Effector memory CD8-positive, alpha-beta T cell (primary cell): ENCODE results near the gene SBF2.

Source experiments
- ATAC-seq: fragments of 150-1000 bp; cut with Tn5 transposase; replicated peaks from 2 replicates; pipeline ENCODE4 v1.10.0; 2021; ENCODE audit warnings: mild to moderate bottlenecking, moderate library complexity
- DNase-seq, 3 experiments: peaks; one replicate each; pipeline ENCODE4 v3.0.0; 2021
- H3K27ac Mint-ChIP-seq, 2 donors: one replicate each; pipeline ENCODE4 v1.8.0; 2022; ENCODE audit warnings: mild to moderate bottlenecking in 2 of 2, mixed read lengths in 2 of 2, moderate library complexity in 2 of 2
- H3K27me3 Mint-ChIP-seq, 2 donors: one replicate each; pipeline ENCODE4 v1.8.0; 2022; ENCODE audit warnings: mixed read lengths in 2 of 2
- H3K36me3 Mint-ChIP-seq: one replicate; pipeline ENCODE4 v1.8.0; 2022; ENCODE audit warnings: mild to moderate bottlenecking, moderate library complexity, mixed read lengths; ENCODE audit not compliant: insufficient read depth
- H3K4me1 Mint-ChIP-seq, 2 donors: one replicate each; pipeline ENCODE4 v1.8.0; 2022; ENCODE audit warnings: low read depth in 2 of 2, mixed read lengths in 2 of 2
- H3K4me3 Mint-ChIP-seq, 2 donors: one replicate each; pipeline ENCODE4 v1.8.0; 2022; ENCODE audit warnings: mild to moderate bottlenecking in 2 of 2, mixed read lengths in 2 of 2, moderate library complexity in 2 of 2
- H3K9me3 Mint-ChIP-seq, 2 donors: one replicate each; pipeline ENCODE4 v1.8.0; 2022; ENCODE audit warnings: mixed read lengths in 2 of 2

Gene SBF2

GRCh38 chr11:9796266-9796665 lies 497.8 kb downstream of the SBF2 start:
- H3K27me3 Mint-ChIP-seq, result no peaks in the 10 kb centered on the region
- no peaks in the 10 kb centered on the region for H3K4me1 Mint-ChIP-seq
- ATAC-seq, result no peak
- H3K27ac Mint-ChIP-seq, result no peak overlapping the region
- H3K9me3 Mint-ChIP-seq, result no peaks in the 10 kb centered on the region
- no peak for DNase-seq
- H3K36me3 Mint-ChIP-seq, result peaks cover 9% of the 10 kb centered on the region
- H3K4me3 Mint-ChIP-seq, result no peak overlapping the region

GRCh38 chr11:9790703-9791102 lies 503.3 kb downstream of the SBF2 start:
- H3K27me3 Mint-ChIP-seq, result no peaks in the 10 kb centered on the region
- no peak overlapping the region for H3K4me3 Mint-ChIP-seq
- ATAC-seq (no peak), DNase-seq (no peak)
- H3K4me1 Mint-ChIP-seq, result no peaks in the 10 kb centered on the region
- H3K9me3 Mint-ChIP-seq, result no peaks in the 10 kb centered on the region
- H3K36me3 Mint-ChIP-seq, result peaks cover 18% of the 10 kb centered on the region
- H3K27ac Mint-ChIP-seq, result no peak overlapping the region

GRCh38 chr11:9789910-9790309 lies 504.1 kb downstream of the SBF2 start:
- DNase-seq (no peak), ATAC-seq (no peak)
- Mint-ChIP-seq H3K36me3 (peaks cover 18% of the 10 kb centered on the region), H3K4me3 (no peak overlapping the region), H3K9me3 (no peaks in the 10 kb centered on the region), H3K27ac (no peak overlapping the region), H3K4me1 (no peaks in the 10 kb centered on the region), H3K27me3 (no peaks in the 10 kb centered on the region)

- no peak overlapping the region for H3K4me3 Mint-ChIP-seq
- no peaks in the 10 kb centered on the region for H3K9me3 Mint-ChIP-seq
- H3K27me3 Mint-ChIP-seq, result no peaks in the 10 kb centered on the region
- H3K36me3 Mint-ChIP-seq, result peaks cover 18% of the 10 kb centered on the region
- peak overlapping the region; percentile 41 to 76 for H3K27ac Mint-ChIP-seq
- ATAC-seq (no peak), DNase-seq (no peak)
- H3K4me1 Mint-ChIP-seq, result no peaks in the 10 kb centered on the region
Observed at GRCh38 chr11:9787981-9788521, 506.0 kb downstream of the SBF2 start.

GRCh38 chr11:9787260-9787659 lies 506.8 kb downstream of the SBF2 start:
- Mint-ChIP-seq H3K4me1 (no peaks in the 10 kb centered on the region), H3K9me3 (no peaks in the 10 kb centered on the region), H3K27ac (peak overlapping the region in 1 of 2 donors; percentile 76), H3K36me3 (peaks cover 23% of the 10 kb centered on the region), H3K27me3 (no peaks in the 10 kb centered on the region), H3K4me3 (no peak overlapping the region)
- ATAC-seq (no peak), DNase-seq (no peak)

DNA sequence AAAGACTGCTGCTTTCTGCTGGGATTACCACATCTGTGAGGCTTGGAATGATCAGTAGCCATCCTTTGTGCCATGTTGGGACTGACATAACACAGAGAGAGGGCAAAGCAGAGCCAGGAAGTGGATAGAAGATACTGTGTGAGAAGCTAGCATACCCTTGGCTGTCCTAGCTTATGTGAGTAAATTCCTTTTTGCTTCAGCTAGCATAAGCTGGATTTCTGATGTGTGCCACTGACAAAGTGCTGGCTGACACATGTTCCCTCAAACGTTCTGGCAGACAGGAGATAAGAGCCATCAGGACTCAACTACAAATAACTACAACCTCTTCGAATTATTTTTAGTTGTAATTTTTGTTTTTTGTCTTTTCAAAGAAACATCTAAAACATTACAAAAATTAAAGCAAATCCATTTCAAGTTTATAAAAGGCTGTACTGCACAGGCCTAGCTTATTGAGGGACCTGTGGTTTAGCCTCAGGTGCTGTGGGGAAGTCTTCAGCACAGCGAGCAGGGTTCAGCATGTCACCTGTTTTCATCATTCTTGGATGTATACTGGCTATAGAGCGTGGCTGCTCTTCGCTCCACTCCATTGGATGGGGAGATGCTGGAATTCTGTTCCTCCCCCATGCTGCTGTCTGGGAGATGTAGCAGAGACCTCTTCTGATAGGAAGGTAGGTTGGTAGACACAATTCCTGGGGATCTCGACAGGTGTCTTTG lies 509.3 kb downstream of the SBF2 start:
- H3K9me3 Mint-ChIP-seq, result no peaks in the 10 kb centered on the region
- no peaks in the 10 kb centered on the region for H3K27me3 Mint-ChIP-seq
- H3K36me3 Mint-ChIP-seq, result peaks cover 26% of the 10 kb centered on the region
- DNase-seq (no peak), ATAC-seq (no peak)
- H3K4me1 Mint-ChIP-seq, result no peaks in the 10 kb centered on the region
- H3K4me3 Mint-ChIP-seq, result no peak overlapping the region
- H3K27ac Mint-ChIP-seq, result no peak overlapping the region

GRCh38 chr11:9783986-9784385 lies 510.0 kb downstream of the SBF2 start:
- Mint-ChIP-seq H3K36me3 (peaks cover 25% of the 10 kb centered on the region), H3K4me1 (no peaks in the 10 kb centered on the region), H3K4me3 (no peak overlapping the region), H3K9me3 (no peaks in the 10 kb centered on the region), H3K27me3 (no peaks in the 10 kb centered on the region), H3K27ac (no peak overlapping the region)
- ATAC-seq (no peak), DNase-seq (no peak)

- Mint-ChIP-seq H3K4me1 (no peaks in the 10 kb centered on the region), H3K36me3 (peaks cover 15% of the 10 kb centered on the region), H3K27ac (no peak overlapping the region), H3K27me3 (no peaks in the 10 kb centered on the region), H3K9me3 (no peaks in the 10 kb centered on the region), H3K4me3 (no peak overlapping the region)
- ATAC-seq (no peak), DNase-seq (no peak)
Observed at GRCh38 chr11:9780929-9781328, 513.1 kb downstream of the SBF2 start.

DNA sequence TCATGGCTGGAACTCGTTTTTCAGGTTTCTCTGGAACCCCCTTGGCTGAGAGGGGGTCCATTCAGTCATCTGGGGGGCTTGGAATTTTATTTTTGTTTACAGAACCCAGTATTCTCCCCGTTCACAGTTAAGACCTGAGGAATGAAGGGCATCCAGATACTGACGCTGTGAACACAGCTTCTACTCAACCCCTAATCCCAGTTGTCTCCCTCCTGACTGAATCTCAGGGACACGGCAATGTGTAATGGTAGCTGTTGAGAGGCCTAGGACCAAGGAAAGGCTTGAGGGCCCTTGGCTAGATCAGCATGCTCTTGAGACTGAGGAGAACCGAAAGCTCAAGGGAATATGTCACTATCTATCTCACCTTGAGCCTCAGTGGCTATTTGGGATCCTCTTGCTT lies 516.5 kb downstream of the SBF2 start:
- ATAC-seq (no peak), DNase-seq (no peak)
- peaks cover 11% of the 10 kb centered on the region for H3K36me3 Mint-ChIP-seq
- H3K4me1 Mint-ChIP-seq, result no peaks in the 10 kb centered on the region
- no peak overlapping the region for H3K4me3 Mint-ChIP-seq
- H3K9me3 Mint-ChIP-seq, result no peaks in the 10 kb centered on the region
- no peak overlapping the region for H3K27ac Mint-ChIP-seq
- H3K27me3 Mint-ChIP-seq, result no peaks in the 10 kb centered on the region

- Mint-ChIP-seq H3K9me3 (no peaks in the 10 kb centered on the region), H3K36me3 (peaks cover 7% of the 10 kb centered on the region)
- DNase-seq, result no peak
Observed at GRCh38 chr11:9777066-9777465, 517.0 kb downstream of the SBF2 start.

DNA sequence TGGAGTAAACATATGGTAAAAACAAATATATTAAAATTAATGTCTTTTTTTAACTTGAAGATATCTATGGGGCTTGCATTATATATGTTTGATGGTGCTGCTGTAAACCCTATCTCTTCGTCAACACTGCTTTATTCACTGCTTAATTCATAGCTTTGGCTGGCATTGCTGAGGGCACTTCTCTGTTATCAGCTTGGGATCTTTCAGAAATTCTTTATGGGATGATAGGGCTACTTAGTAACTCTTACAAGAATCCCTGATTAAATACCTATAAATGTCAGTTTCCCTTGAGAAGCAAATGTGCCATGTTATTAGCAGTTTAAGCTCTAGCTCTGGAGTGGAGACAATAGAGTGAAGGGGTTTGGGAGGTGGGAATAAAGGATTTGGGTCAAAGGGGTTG lies 517.8 kb downstream of the SBF2 start:
- H3K36me3 Mint-ChIP-seq, result peaks cover 4% of the 10 kb centered on the region
- no peaks in the 10 kb centered on the region for H3K4me1 Mint-ChIP-seq
- no peak overlapping the region for H3K27ac Mint-ChIP-seq
- no peaks in the 10 kb centered on the region for H3K27me3 Mint-ChIP-seq
- DNase-seq (no peak), ATAC-seq (no peak)
- H3K9me3 Mint-ChIP-seq, result no peaks in the 10 kb centered on the region
- no peak overlapping the region for H3K4me3 Mint-ChIP-seq

More at GRCh38 chr11:9777066-9777465, 517.0 kb downstream of the SBF2 start:
- no peaks in the 10 kb centered on the region for H3K27me3 Mint-ChIP-seq
- H3K4me1 Mint-ChIP-seq, result no peaks in the 10 kb centered on the region
- no peak overlapping the region for H3K27ac Mint-ChIP-seq
- H3K4me3 Mint-ChIP-seq, result no peak overlapping the region
- no peak for ATAC-seq

- H3K27me3 Mint-ChIP-seq, result no peaks in the 10 kb centered on the region
- ATAC-seq (no peak), DNase-seq (no peak)
- no peaks in the 10 kb centered on the region for H3K36me3 Mint-ChIP-seq
- no peaks in the 10 kb centered on the region for H3K9me3 Mint-ChIP-seq
- no peak overlapping the region for H3K27ac Mint-ChIP-seq
- no peak overlapping the region for H3K4me3 Mint-ChIP-seq
- H3K4me1 Mint-ChIP-seq, result no peaks in the 10 kb centered on the region
Observed at GRCh38 chr11:9775398-9775779, 518.6 kb downstream of the SBF2 start.

DNA sequence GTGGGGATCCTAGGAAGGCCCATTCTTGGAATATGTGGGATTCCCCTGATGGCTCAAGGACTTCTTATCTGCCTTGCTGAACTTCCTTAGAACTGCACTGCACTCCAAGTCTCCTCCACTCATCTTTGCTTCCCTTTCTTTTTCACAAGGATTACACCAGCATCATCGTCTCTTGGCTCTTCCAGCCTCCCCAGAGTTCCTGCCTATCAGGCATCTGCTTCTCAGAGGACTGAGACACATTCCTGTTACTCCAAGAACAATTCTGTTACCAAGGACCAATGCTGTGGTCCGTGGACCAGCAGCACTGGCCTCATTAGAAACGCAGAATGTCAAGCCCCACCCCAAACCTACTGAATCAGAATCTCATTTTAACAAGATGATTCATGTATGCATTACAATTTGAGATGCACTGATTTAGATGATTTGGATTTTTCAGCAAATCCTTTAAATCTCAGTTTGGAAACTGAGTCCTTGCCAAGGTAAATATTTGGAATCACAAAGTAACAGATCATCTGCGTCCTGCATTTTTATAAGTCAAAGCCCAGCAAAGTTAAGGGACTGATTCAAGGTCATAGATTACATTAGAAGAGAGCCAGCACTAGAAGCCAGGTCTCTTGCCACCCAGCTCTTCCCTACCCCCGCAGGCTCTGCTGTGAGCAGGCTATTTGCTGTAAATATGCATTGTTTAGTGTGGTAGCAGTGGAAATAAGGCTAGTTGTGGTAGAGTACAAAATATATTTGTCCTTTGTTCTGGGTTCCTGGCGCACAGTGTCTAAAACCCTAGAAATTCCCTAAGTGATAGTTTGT lies 519.2 kb downstream of the SBF2 start:
- no peaks in the 10 kb centered on the region for H3K36me3 Mint-ChIP-seq
- H3K4me3 Mint-ChIP-seq, result no peak overlapping the region
- DNase-seq (no peak), ATAC-seq (no peak)
- no peak overlapping the region for H3K27ac Mint-ChIP-seq
- H3K9me3 Mint-ChIP-seq, result no peaks in the 10 kb centered on the region
- no peaks in the 10 kb centered on the region for H3K4me1 Mint-ChIP-seq
- H3K27me3 Mint-ChIP-seq, result no peaks in the 10 kb centered on the region

GRCh38 chr11:9774109-9774508 lies 519.9 kb downstream of the SBF2 start:
- H3K27me3 Mint-ChIP-seq, result no peaks in the 10 kb centered on the region
- DNase-seq (no peak), ATAC-seq (no peak)
- H3K27ac Mint-ChIP-seq, result no peak overlapping the region
- H3K4me3 Mint-ChIP-seq, result no peak overlapping the region
- no peaks in the 10 kb centered on the region for H3K9me3 Mint-ChIP-seq
- H3K4me1 Mint-ChIP-seq, result no peaks in the 10 kb centered on the region
- H3K36me3 Mint-ChIP-seq, result no peaks in the 10 kb centered on the region
